Left lobe of liver (tissue), 2 donors: ENCODE results near the gene HYCC2. TPM values are rescaled to one million over a fixed set of nuclear protein-coding genes. Genes with fewer than 3 reads are reported as not detected.
A peak's percentile ranks its signal among the peaks of the same experiment; 100 is the strongest.
"Not testable (repeated sequence)": the region's sequence is repeated elsewhere in the genome, so short reads cannot be mapped to it uniquely, and the experiment has no call there.

Source experiments
- ATAC-seq: fragments of 200-7000 bp; cut with Tn5 transposase; one replicate; pipeline ENCODE4 v1.9.1; 2020; ENCODE audit warnings: mild to moderate bottlenecking, moderate library complexity
- DNase-seq: peaks from one replicate; pipeline ENCODE4 v3.0.0-alpha.2; 2020; ENCODE audit warnings: low spot score
- total RNA-seq: library from RNA; stranded (reverse); gene quantifications from one replicate; pipeline ENCODE4 v1.2.1, GENCODE V29; 2021
- donor health status: DM: no; HTN: no; CAD: no; lungs with moderate emphysema.
- donor health status: DM: no; HTN: yes; CAD: no.

HYCC2 gene
- total RNA-seq, result 12.1 TPM

- peak; percentile 94 for ATAC-seq
- DNase-seq, result peak; percentile 94
These were observed at the start of gene HYCC2, which contains the start of gene NDUFB3 for GRCh38 chr2:201071479-201072200. Gene HYCC2 (minus strand): TSS chr2:201071671. CDS start chr2:201024009, 47,662 bp downstream. Gene NDUFB3 (plus strand): TSS chr2:201072001. CDS start chr2:201078883, 6,882 bp downstream.

DNA sequence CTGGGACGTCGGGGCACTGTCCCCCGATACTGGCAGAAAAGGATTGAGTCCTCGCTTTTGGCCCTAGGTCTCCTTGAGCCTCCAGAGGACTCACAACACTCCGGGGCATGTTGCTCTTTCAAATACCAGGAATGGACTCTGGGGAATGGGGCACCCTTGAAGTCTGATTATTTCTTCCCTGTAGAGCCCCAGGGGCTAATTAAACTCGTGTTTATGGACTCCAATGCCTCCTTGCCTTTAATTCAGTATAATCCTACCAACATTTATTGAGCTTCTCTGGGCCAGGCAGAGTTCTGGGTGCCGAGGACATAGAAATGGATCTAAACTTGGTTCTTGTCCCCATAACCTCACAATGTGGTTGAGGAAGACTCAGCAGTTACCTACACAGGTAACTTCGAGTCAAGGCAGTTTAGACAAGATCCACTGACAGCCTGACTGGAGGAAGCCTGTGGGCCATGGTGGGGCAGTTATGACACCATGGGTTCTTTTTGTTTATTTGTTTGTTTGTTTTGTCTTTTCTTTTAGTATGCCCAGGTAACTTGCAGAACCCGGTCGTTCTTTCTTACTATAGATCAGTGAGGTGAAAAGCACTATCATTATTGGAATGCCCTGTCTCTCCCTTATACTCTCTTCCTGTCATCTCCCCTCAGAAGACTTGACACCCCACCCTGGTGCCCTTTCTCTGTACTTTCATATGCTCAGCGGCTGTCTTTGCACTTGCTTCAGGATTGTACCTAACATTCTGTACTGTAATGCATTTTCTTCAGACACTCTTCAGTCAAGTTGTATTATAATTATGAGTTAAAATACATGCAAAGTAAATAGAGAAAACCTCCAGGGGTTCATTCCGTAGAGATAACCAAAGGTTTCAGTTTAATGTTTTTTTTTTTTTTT is 47.7 kb upstream of the HYCC2 start:
- peak; percentile 1 for ATAC-seq

GRCh38 chr2:201118121-201118960 is 46.9 kb upstream of the HYCC2 start:
- ATAC-seq, result peak; percentile 57
- peak; percentile 87 for DNase-seq

More for the DNA sequence above, 47.7 kb upstream of the HYCC2 start:
- DNase-seq, result no peak

DNA sequence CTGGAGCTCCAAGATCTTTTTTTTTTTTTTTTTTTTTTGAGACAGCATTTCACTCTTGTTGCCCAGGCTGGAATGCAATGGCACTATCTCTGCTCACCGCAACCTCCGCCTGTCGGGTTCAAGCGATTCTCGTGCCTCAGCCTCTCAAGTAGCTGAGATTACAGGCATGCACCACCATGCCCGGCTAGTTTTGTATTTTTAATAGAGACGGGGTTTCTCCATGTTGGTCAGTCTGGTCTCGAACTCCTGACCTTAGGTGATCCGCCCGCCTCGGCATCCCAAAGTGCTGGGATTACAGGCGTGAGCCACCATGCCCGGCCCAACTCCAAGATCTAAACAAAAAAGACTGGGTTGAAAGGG is 46.2 kb upstream of the HYCC2 start:
- not testable (repeated sequence) for DNase-seq

DNA sequence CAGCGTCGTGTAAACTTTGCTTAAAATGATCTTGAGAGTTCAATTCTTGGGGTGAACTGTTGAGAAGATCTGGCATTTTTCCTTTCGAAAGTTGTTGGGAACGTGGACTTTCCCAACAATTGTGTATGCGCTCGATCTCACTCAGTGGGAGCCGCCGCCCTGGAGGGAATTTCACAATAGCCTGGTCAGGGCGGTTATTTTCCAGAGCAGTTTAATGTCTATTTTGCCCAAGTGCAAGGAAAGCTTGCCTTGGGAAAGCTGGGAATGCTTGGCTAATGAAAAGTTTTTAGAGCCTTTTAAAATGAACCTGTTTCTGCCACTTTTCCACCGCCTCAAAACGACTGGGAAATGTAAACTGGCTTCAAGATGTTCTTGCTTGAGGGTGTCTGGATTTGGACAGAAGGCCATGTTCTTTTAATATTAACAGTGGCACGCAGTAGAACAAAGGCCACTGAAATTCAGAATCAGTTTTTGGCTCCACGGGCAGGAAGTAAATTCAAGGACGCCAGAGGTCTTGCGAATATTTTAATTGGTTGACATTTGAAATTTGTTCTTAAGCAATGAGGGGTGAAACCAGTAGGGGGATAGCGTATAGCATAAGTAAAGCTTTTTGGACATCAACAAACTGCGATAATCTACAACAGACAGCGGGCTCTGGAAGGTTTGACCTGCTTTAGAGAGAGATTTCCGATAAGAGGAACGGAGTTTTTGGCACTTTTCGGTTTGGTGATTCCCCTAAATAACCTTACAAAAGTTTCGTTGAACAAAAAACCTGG is 45.7 kb upstream of the HYCC2 start:
- peak; percentile 41 for ATAC-seq
- peak; percentile 83 for DNase-seq

More for the DNA sequence above, 46.2 kb upstream of the HYCC2 start:
- not testable (repeated sequence) for ATAC-seq

DNA sequence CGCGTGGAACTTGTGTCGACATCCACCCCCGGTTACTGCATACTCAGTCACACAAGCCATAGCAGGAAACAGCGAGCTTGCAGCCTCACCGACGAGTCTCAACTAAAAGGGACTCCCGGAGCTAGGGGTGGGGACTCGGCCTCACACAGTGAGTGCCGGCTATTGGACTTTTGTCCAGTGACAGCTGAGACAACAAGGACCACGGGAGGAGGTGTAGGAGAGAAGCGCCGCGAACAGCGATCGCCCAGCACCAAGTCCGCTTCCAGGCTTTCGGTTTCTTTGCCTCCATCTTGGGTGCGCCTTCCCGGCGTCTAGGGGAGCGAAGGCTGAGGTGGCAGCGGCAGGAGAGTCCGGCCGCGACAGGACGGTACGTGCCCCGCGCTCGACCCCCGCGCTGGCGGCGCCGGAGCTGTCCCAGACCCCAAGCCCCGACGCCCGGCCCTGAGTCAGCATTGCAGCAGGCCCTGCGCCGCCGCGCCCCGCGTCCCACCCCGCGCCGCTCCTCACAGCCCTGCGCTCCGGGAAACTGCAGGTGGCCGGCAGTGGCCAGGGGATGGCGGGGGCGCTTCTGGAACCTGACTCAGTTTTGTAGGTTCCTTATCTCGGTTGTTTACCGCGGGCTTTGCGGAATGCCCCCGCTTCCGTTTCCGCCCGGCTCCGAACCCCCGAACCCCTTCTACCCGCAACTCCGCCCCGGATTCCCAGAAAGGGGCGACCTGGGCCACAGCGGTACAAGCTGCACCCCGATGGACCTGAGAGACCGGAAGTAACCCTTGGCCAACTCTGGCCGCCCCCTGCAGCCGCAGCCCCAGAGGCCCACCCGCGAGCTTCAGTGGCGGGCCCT is 44.9 kb upstream of the HYCC2 start, which contains the start of gene CFLAR:
TSS of gene CFLAR (plus strand) at position 50 of the 844 bp plus-strand sequence. CDS start 13,702 bp downstream, outside the sequence.
- peak; percentile 78 for ATAC-seq
- DNase-seq, result peak; percentile 89

- ATAC-seq (no peak), DNase-seq (no peak)
These were observed 43.4 kb upstream of the HYCC2 start for GRCh38 chr2:201114846-201115245.

- no peak for ATAC-seq
- no peak for DNase-seq
These were observed 42.9 kb upstream of the HYCC2 start for GRCh38 chr2:201114350-201114749.

- no peak for DNase-seq
- no peak for ATAC-seq
These were observed 39.6 kb upstream of the HYCC2 start for GRCh38 chr2:201111096-201111495.

- ATAC-seq, result no peak
- no peak for DNase-seq
These were observed 39.1 kb upstream of the HYCC2 start for GRCh38 chr2:201110615-201111014.

- DNase-seq (no peak), ATAC-seq (no peak)
These were observed 37.7 kb upstream of the HYCC2 start for GRCh38 chr2:201109186-201109585.

- DNase-seq (no peak), ATAC-seq (no peak)
These were observed 36.9 kb upstream of the HYCC2 start for GRCh38 chr2:201108341-201108740.

DNA sequence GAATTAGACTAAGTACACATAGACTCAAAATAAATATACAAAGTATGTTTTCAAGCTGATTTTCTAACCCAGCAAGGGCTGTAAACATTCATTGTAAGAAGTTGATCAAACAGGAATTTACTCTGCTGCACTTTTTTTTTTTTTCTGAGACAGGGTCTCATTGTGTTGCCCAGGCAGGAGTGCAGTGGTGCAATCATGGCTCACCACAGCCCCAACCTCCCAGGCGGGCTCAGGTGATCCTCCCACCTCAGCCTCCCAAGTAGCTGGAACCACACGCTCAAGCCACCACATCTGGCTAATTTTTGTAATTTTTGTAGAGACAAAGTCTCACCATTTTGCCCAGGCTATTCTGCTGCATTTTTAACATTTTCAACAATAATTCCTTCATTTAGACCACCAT is 36.2 kb upstream of the HYCC2 start:
- no peak for DNase-seq
- no peak for ATAC-seq

DNA sequence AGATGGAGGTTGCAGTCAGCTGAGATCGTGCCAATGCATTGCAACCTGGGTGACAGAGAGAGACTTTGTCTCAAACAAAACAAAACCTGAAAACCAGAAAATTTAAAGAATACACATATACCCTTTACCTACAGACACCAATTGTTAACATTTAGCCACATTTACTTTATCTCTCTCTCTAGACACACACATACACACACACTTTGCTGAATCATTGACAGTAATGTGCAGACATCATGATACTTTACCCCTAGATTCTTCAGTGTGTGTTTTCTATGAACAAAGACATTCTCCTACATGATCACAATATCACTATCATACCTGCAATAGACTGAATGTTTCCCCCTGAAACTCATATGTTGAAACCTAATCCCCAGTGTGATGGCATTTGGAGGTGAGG is 34.3 kb upstream of the HYCC2 start:
- ATAC-seq (no peak), DNase-seq (no peak)

DNA sequence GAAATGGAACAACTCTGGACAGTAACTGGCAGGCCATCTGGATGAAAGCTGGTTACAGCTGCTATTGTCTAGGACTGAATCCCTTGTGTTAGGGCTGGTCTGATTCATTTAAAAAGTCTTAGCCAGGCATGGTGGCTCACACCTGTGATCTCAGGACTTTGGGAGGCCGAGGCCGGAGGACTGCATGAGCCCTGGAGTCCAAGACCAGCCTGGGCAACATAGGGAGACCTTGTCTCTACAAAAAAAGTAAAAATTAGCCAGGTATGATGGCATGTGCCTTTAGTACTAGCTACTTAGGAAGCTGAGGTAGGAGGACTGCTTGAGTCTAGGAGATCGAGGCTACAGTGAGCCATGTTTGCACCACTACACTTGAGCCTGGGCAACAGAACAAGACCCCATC is 29.0 kb upstream of the HYCC2 start:
- DNase-seq (no peak), ATAC-seq (no peak)

- DNase-seq, result no peak
- ATAC-seq, result no peak
These were observed 22.1 kb upstream of the HYCC2 start for GRCh38 chr2:201093573-201093972.

- ATAC-seq (no peak), DNase-seq (no peak)
These were observed 19.1 kb upstream of the HYCC2 start for GRCh38 chr2:201090574-201090973.

- DNase-seq (no peak), ATAC-seq (no peak)
These were observed 13.4 kb upstream of the HYCC2 start for GRCh38 chr2:201084863-201085262.

- ATAC-seq (no peak), DNase-seq (no peak)
These were observed 3.5 kb upstream of the HYCC2 start for GRCh38 chr2:201074996-201075395.
